HepG2 (cell line): ENCODE results near the gene ADGRE3. TPM values are rescaled to one million over a fixed set of nuclear protein-coding genes. Genes with fewer than 3 reads are reported as not detected.

Experiments used
- CCDC6 ChIP-seq: sonication (generic); formaldehyde crosslinking; IDR thresholded peaks from 2 replicates; pipeline ENCODE4 v1.8.1; 2022; ENCODE audit warnings: mild to moderate bottlenecking, missing genetic modification reagents, moderate library complexity
- CEBPB ChIP-seq: IDR thresholded peaks from 2 replicates; pipeline ENCODE4 v1.6.1; 2011; ENCODE audit warnings: low read depth, low read length, improper control_type of control experiment, borderline replicate concordance
- GTF3A ChIP-seq: sonication (generic); formaldehyde crosslinking; conservative IDR thresholded peaks from 2 replicates; pipeline ENCODE4 v1.4.0; 2020; ENCODE audit warnings: mild to moderate bottlenecking, missing genetic modification reagents
- KLF9 ChIP-seq: IDR thresholded peaks from 2 replicates; pipeline ENCODE4 v1.6.1; 2016; ENCODE audit warnings: low read depth
- POLR2AphosphoS2 ChIP-seq: IDR thresholded peaks from 2 replicates; pipeline ENCODE4 v1.6.1; 2011; ENCODE audit warnings: low read depth, low read length, improper control_type of control experiment
- SKI ChIP-seq: fragments of 450-650 bp; IDR thresholded peaks from one replicate; pipeline ENCODE4 v1.6.1; 2018; ENCODE audit warnings: mild to moderate bottlenecking; ENCODE audit not compliant: partially characterized antibody
- SP4 ChIP-seq: sonication (generic); formaldehyde crosslinking; IDR thresholded peaks from 2 replicates; pipeline ENCODE4 v1.8.1; 2023; ENCODE audit warnings: mild to moderate bottlenecking, missing genetic modification reagents
- TBX3 ChIP-seq: fragments of 450-650 bp; IDR thresholded peaks from 2 replicates; pipeline ENCODE4 v1.6.1; 2017; ENCODE audit warnings: antibody characterized with exemption, mild to moderate bottlenecking, inconsistent platforms, borderline replicate concordance
- ZBTB46 ChIP-seq: sonication (generic); formaldehyde crosslinking; IDR thresholded peaks from 2 replicates; pipeline ENCODE4 v1.4.0; 2020; ENCODE audit warnings: mild to moderate bottlenecking, missing genetic modification reagents, borderline replicate concordance
- ZFP91 ChIP-seq: sonication (generic); formaldehyde crosslinking; IDR thresholded peaks from 2 replicates; pipeline ENCODE4 v1.9.0; 2022; ENCODE audit warnings: missing genetic modification reagents, mild to moderate bottlenecking, borderline replicate concordance
- ZNF350 ChIP-seq: sonication (generic); formaldehyde crosslinking; IDR thresholded peaks from 2 replicates; pipeline ENCODE4 v1.4.0; 2020; ENCODE audit warnings: mild to moderate bottlenecking, low read depth, missing genetic modification reagents, borderline replicate concordance
- ZNF543 ChIP-seq: sonication (generic); formaldehyde crosslinking; IDR thresholded peaks from 2 replicates; pipeline ENCODE4 v1.4.0; 2020; ENCODE audit warnings: mild to moderate bottlenecking, missing genetic modification reagents
- ZNF598 ChIP-seq: sonication (generic); formaldehyde crosslinking; IDR thresholded peaks from 2 replicates; pipeline ENCODE4 v1.5.1; 2020; ENCODE audit warnings: mild to moderate bottlenecking, missing genetic modification reagents, borderline replicate concordance
- polyA plus RNA-seq, 8 experiments: library from polyadenylated mRNA; depleted of rRNA in 3 of 8; stranded (reverse) in 7 of 8; unstranded in 1 of 8; fragments of >200 nt; fragmentation: Illumina TruSeq in 4 of 8; extraction: Trizol in 4 of 8; gene quantifications; 2 replicates each; pipeline versions ENCODE4 v1.2.1 to v1.2.3, GENCODE V29; 2011 to 2016; ENCODE audit warnings: low read depth in 4 of 8, missing spikeins in 1 of 8, mixed read lengths in 1 of 8; ENCODE audit not compliant: insufficient read depth in 1 of 8
- total RNA-seq, 5 experiments: library from RNA; depleted of rRNA; stranded (reverse); fragments of >200 nt; fragmentation: Illumina TruSeq; extraction: Trizol; gene quantifications; 2 replicates each; pipeline ENCODE4 v1.2.3, GENCODE V29; 2016; ENCODE audit warnings: low read depth in 1 of 5
- TF ChIP-seq, protein P1 (sequence below): sonication (generic); formaldehyde crosslinking; IDR thresholded peaks from 2 replicates; pipeline ENCODE4 v1.4.0; 2020; ENCODE audit warnings: missing genetic modification reagents, borderline replicate concordance
- TF ChIP-seq, protein P2 (sequence below): sonication (generic); formaldehyde crosslinking; IDR thresholded peaks from 2 replicates; pipeline ENCODE4 v1.5.0; 2020; ENCODE audit warnings: missing genetic modification reagents
- TF ChIP-seq, protein P3 (sequence below): sonication (generic); formaldehyde crosslinking; IDR thresholded peaks from 2 replicates; pipeline ENCODE4 v1.5.1; 2020; ENCODE audit warnings: missing genetic modification reagents, mild to moderate bottlenecking, borderline replicate concordance
- TF ChIP-seq, protein P4 (sequence below), 2 experiments: fragments of 450-650 bp in 1 of 2; sonication (generic) in 1 of 2; formaldehyde crosslinking; IDR thresholded peaks; 2 replicates each; pipeline versions ENCODE4 v1.5.0 to v1.8.0; 2020 to 2022; ENCODE audit warnings: mild to moderate bottlenecking in 1 of 2, missing genetic modification reagents in 1 of 2

The ADGRE3 gene
- total and polyA plus RNA-seq, 2 of the 13 experiments (the other 11 are each of a cell fraction or from before 2014, with no cell fraction given): not detected

DNA sequence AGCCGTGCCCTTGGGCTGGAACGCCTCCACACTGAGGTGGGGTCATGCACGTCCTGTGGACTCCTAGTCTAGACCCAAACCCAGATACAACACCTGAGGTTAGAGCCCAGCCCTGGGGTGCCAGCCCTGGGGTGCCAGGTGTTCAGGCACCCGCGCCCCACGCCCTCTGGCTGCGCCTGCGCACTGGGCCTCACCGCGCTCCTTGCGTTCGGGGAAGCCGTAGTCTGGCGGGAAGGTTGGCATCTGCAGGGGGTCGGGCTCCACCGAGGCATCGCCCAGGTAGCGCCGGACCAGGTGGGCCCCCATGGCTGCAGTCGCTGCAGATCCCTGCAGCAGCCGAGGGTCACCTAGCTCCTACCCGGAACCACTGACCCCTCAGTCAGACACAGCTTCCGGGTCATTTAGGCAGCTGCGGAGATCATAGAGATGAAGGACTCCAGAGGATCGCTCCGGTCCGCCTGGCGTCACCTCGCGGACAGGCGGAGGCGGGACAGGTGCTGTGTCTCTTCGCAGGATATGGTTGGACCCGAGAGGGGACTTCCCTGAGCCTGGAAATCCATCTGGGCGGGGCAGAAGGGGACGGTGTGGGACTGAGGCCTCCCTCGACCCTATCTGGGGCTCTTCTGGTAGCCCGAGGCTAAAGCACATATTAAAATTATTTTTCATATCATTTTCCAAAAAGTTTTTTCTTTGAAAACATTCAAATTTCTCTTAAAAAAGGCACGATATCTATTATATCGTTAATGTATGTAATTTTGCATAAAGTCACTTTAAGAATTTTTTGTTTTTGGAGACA is 102.8 kb downstream of the ADGRE3 start, which contains the start of gene NDUFB7 (continued):
- TF ChIP-seq ZNF543 (CRISPR knock-in tag) (peak; percentile 80; the same call in 1 of the 2 replicates), KLF9 (CRISPR knock-in tag) (0 out of 2 replicates have a peak, but pooled peaks have one; percentile 53), SP4 (CRISPR knock-in tag) (peak; percentile 64), TBX3 (no peak), ZNF350 (CRISPR knock-in tag) (peak; percentile 90), ZBTB46 (CRISPR knock-in tag) (no peak), SKI (peak; percentile 11), ZFP91 (CRISPR knock-in tag) (peak; percentile 88; the same call in 1 of the 2 replicates), CEBPB (no peak), POLR2AphosphoS2 (no peak), ZNF598 (CRISPR knock-in tag) (peak; percentile 95; the same call in 1 of the 2 replicates), GTF3A (CRISPR knock-in tag) (0 out of 2 replicates have a peak, but pooled peaks have one; percentile 66), CCDC6 (CRISPR knock-in tag) (no peak)
- TF ChIP-seq, protein P1, sequence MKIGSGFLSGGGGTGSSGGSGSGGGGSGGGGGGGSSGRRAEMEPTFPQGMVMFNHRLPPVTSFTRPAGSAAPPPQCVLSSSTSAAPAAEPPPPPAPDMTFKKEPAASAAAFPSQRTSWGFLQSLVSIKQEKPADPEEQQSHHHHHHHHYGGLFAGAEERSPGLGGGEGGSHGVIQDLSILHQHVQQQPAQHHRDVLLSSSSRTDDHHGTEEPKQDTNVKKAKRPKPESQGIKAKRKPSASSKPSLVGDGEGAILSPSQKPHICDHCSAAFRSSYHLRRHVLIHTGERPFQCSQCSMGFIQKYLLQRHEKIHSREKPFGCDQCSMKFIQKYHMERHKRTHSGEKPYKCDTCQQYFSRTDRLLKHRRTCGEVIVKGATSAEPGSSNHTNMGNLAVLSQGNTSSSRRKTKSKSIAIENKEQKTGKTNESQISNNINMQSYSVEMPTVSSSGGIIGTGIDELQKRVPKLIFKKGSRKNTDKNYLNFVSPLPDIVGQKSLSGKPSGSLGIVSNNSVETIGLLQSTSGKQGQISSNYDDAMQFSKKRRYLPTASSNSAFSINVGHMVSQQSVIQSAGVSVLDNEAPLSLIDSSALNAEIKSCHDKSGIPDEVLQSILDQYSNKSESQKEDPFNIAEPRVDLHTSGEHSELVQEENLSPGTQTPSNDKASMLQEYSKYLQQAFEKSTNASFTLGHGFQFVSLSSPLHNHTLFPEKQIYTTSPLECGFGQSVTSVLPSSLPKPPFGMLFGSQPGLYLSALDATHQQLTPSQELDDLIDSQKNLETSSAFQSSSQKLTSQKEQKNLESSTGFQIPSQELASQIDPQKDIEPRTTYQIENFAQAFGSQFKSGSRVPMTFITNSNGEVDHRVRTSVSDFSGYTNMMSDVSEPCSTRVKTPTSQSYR (CRISPR knock-in tag): no peak
- TF ChIP-seq, protein P2, sequence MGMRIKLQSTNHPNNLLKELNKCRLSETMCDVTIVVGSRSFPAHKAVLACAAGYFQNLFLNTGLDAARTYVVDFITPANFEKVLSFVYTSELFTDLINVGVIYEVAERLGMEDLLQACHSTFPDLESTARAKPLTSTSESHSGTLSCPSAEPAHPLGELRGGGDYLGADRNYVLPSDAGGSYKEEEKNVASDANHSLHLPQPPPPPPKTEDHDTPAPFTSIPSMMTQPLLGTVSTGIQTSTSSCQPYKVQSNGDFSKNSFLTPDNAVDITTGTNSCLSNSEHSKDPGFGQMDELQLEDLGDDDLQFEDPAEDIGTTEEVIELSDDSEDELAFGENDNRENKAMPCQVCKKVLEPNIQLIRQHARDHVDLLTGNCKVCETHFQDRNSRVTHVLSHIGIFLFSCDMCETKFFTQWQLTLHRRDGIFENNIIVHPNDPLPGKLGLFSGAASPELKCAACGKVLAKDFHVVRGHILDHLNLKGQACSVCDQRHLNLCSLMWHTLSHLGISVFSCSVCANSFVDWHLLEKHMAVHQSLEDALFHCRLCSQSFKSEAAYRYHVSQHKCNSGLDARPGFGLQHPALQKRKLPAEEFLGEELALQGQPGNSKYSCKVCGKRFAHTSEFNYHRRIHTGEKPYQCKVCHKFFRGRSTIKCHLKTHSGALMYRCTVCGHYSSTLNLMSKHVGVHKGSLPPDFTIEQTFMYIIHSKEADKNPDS (CRISPR knock-in tag): no peak
- TF ChIP-seq, protein P3, sequence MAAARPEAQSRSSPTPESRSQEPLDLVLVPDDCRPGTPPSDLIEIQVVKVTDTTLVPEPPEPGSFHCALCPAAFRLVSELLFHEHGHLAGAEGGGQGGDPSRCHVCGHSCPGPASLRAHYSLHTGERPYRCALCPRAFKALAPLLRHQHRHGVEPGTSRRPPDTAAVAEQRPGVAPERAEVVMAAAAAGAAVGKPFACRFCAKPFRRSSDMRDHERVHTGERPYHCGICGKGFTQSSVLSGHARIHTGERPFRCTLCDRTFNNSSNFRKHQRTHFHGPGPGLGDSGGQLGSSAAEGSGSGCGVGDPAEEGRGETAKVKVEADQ: peak; percentile 79; the same call in 1 of the 2 replicates
- TF ChIP-seq, protein P4, sequence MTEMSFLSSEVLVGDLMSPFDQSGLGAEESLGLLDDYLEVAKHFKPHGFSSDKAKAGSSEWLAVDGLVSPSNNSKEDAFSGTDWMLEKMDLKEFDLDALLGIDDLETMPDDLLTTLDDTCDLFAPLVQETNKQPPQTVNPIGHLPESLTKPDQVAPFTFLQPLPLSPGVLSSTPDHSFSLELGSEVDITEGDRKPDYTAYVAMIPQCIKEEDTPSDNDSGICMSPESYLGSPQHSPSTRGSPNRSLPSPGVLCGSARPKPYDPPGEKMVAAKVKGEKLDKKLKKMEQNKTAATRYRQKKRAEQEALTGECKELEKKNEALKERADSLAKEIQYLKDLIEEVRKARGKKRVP (CRISPR knock-in tag; IDR thresholded peaks at IDR 0.05): no peak
